Measurements from ENCODE around the gene SPOCK1.

DNA sequence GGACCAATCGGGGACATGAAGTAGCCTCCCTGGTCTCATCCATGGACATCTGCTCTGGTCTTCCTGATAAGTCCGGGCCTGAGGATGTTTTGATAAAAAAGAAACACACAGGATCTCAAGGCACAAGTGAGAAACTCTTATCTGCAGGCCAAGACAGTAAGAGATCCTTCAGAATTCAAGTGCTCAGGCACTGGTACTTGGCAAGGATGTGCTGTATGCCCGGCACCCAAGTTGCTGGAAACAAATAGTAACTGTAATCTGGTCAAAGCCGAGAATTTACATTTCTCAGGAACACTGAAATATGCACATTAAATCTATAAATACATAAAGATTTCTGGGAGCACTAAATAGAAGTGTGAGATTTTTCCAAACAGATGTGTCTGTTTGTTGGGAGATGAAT is 165.7 kb downstream of the SPOCK1 start:
- TF ChIP-seq MAFF (IDR thresholded peaks at IDR 0.05; ENCODE audit: low read length) (no peak), MTF1 (CRISPR knock-in tag; IDR thresholded peaks at IDR 0.05; ENCODE audit: borderline replicate concordance) (no peak), SMARCE1 (IDR thresholded peaks at IDR 0.05) (no peak), FOXK2 (conservative IDR thresholded peaks at IDR 0.05 in 1 of 2, IDR thresholded peaks at IDR 0.05 in 1 of 2; ENCODE audit: low read depth in 2 of 2) (no peak)
